HepG2 (cell line): ENCODE results near the gene TBC1D24. TPM values are rescaled to one million over a fixed set of nuclear protein-coding genes. Genes with fewer than 3 reads are reported as not detected.
A peak's percentile ranks its signal among the peaks of the same experiment; 100 is the strongest.

ENCODE experiments used
- AGO1 ChIP-seq: fragments of 200-400 bp; formaldehyde crosslinking; IDR thresholded peaks from 2 replicates; pipeline ENCODE4 v1.6.1; 2017; ENCODE audit warnings: mild to moderate bottlenecking, low read depth, low read length, moderate library complexity; ENCODE audit not compliant: poor library complexity, severe bottlenecking
- ASH2L ChIP-seq: fragments of 300-600, 200-600 bp; sonication (generic); IDR thresholded peaks from 2 replicates; pipeline ENCODE4 v1.7.0; 2017; ENCODE audit warnings: low read depth, mild to moderate bottlenecking, moderate library complexity, mixed read lengths, low read length; ENCODE audit not compliant: insufficient read length
- GABPB1 ChIP-seq: IDR thresholded peaks from 2 replicates; pipeline ENCODE4 v1.6.1; 2016; ENCODE audit warnings: mild to moderate bottlenecking, missing genetic modification reagents, moderate library complexity, missing compliant biosample characterization
- HMGXB4 ChIP-seq, 2 experiments: sonication (generic) in 1 of 2; formaldehyde crosslinking in 1 of 2; IDR thresholded peaks; 2 replicates each; pipeline versions ENCODE4 v1.4.0 to v1.6.1; 2018 to 2020; ENCODE audit warnings: missing genetic modification reagents in 2 of 2, borderline replicate concordance in 1 of 2, low read depth in 1 of 2, mild to moderate bottlenecking in 1 of 2, missing biosample characterization in 1 of 2
- HNF4G ChIP-seq, 2 experiments: sonication (generic) in 1 of 2; formaldehyde crosslinking in 1 of 2; IDR thresholded peaks; 2 replicates each; pipeline versions ENCODE4 v1.4.0 to v1.6.1; 2011 to 2020; ENCODE audit warnings: borderline replicate concordance in 2 of 2, low read depth in 2 of 2, mild to moderate bottlenecking in 2 of 2, low read length in 1 of 2, missing genetic modification reagents in 1 of 2, moderate library complexity in 1 of 2
- MAFF ChIP-seq: IDR thresholded peaks from 2 replicates; pipeline ENCODE4 v1.6.1; 2011; ENCODE audit warnings: low read depth, low read length, improper control_type of control experiment
- MAFG ChIP-seq: sonication (generic); formaldehyde crosslinking; IDR thresholded peaks from 2 replicates; pipeline ENCODE4 v1.5.1; 2020; ENCODE audit warnings: mild to moderate bottlenecking, missing genetic modification reagents
- POGZ ChIP-seq: sonication (generic); formaldehyde crosslinking; IDR thresholded peaks from 2 replicates; pipeline ENCODE4 v1.4.0; 2020; ENCODE audit warnings: mild to moderate bottlenecking, missing genetic modification reagents
- PTBP1 ChIP-seq: fragments of 200-400 bp; formaldehyde crosslinking; IDR thresholded peaks from 2 replicates; pipeline ENCODE4 v1.6.1; 2018; ENCODE audit warnings: low read length, low read depth; ENCODE audit not compliant: poor library complexity, severe bottlenecking
- SOX6 ChIP-seq, 2 experiments: fragments of 450-650 bp in 1 of 2; sonication (generic) in 1 of 2; formaldehyde crosslinking in 1 of 2; IDR thresholded peaks; 2 replicates each; pipeline versions ENCODE4 v1.4.0 to v1.6.1; 2017 to 2020; ENCODE audit warnings: antibody characterized with exemption in 1 of 2, mild to moderate bottlenecking in 1 of 2, missing genetic modification reagents in 1 of 2
- XRCC5 ChIP-seq: fragments of 200-400 bp; formaldehyde crosslinking; optimal IDR thresholded peaks from 2 replicates; pipeline ENCODE3; 2017; ENCODE audit warnings: mild to moderate bottlenecking, low read length
- ZNF281 ChIP-seq: sonication (generic); formaldehyde crosslinking; IDR thresholded peaks from 2 replicates; pipeline ENCODE4 v1.4.0; 2020; ENCODE audit warnings: missing genetic modification reagents, borderline replicate concordance
- ZNF530 ChIP-seq: sonication (generic); formaldehyde crosslinking; IDR thresholded peaks from 2 replicates; pipeline ENCODE4 v1.5.0; 2020; ENCODE audit warnings: low read depth, mild to moderate bottlenecking, missing genetic modification reagents
- ZNF563 ChIP-seq: sonication (generic); formaldehyde crosslinking; IDR thresholded peaks from 2 replicates; pipeline ENCODE4 v1.8.0; 2022; ENCODE audit warnings: mild to moderate bottlenecking, moderate library complexity, missing genetic modification reagents
- ZNF605 ChIP-seq: sonication (generic); formaldehyde crosslinking; IDR thresholded peaks from 2 replicates; pipeline ENCODE4 v1.8.0; 2022; ENCODE audit warnings: mild to moderate bottlenecking, missing genetic modification reagents
- ZNF770 ChIP-seq: sonication (generic); formaldehyde crosslinking; IDR thresholded peaks from 2 replicates; pipeline ENCODE4 v1.5.0; 2020; ENCODE audit warnings: mild to moderate bottlenecking, missing genetic modification reagents
- ZNF777 ChIP-seq: sonication (generic); formaldehyde crosslinking; IDR thresholded peaks from 2 replicates; pipeline ENCODE4 v1.4.0; 2020; ENCODE audit warnings: missing genetic modification reagents
- polyA plus RNA-seq, 8 experiments: library from polyadenylated mRNA; depleted of rRNA in 3 of 8; stranded (reverse) in 7 of 8; unstranded in 1 of 8; fragments of >200 nt; fragmentation: Illumina TruSeq in 4 of 8; extraction: Trizol in 4 of 8; gene quantifications; 2 replicates each; pipeline versions ENCODE4 v1.2.1 to v1.2.3, GENCODE V29; 2011 to 2016; ENCODE audit warnings: low read depth in 4 of 8, missing spikeins in 1 of 8, mixed read lengths in 1 of 8; ENCODE audit not compliant: insufficient read depth in 1 of 8
- total RNA-seq, 5 experiments: library from RNA; depleted of rRNA; stranded (reverse); fragments of >200 nt; fragmentation: Illumina TruSeq; extraction: Trizol; gene quantifications; 2 replicates each; pipeline ENCODE4 v1.2.3, GENCODE V29; 2016; ENCODE audit warnings: low read depth in 1 of 5

The TBC1D24 gene
- total and polyA plus RNA-seq, 2 of the 13 experiments (the other 11 are each of a cell fraction or from before 2014, with no cell fraction given) = 7.7 to 13.7 TPM

GRCh38 chr16:2520784-2521531 is 46.0 kb downstream of the TBC1D24 start (continued):
- TF ChIP-seq HNF4G (IDR thresholded peaks at IDR 0.05; ENCODE audit: borderline replicate concordance, low read depth, low read length) (no peak), HNF4G (CRISPR knock-in tag; IDR thresholded peaks at IDR 0.05; ENCODE audit: borderline replicate concordance, low read depth) (0 out of 2 replicates have a peak, but pooled peaks have one; percentile 39), MAFF (peak; percentile 68), ZNF281 (peak; percentile 55; the same call in 1 of the 2 replicates), POGZ (0 out of 2 replicates have a peak, but pooled peaks have one; percentile 13), AGO1 (peak; percentile 82), ZNF530 (CRISPR knock-in tag) (no peak), ZNF770 (0 out of 2 replicates have a peak, but pooled peaks have one; percentile 21), SOX6 (IDR thresholded peaks at IDR 0.05) (no peak), SOX6 (CRISPR knock-in tag; IDR thresholded peaks at IDR 0.05) (peak; percentile 36; the same call in 1 of the 2 replicates), ZNF605 (peak; percentile 48; the same call in 1 of the 2 replicates), HMGXB4 (CRISPR knock-in tag; IDR thresholded peaks at IDR 0.05; ENCODE audit: borderline replicate concordance in 1 of 2, low read depth in 1 of 2) (peak; percentile 43; a peak in 2 of 4 replicates), ZNF563 (CRISPR knock-in tag) (0 out of 2 replicates have a peak, but pooled peaks have one; percentile 49), ASH2L (peak; percentile 44), XRCC5 (peak; percentile 72), MAFG (peak; percentile 46; the same call in 1 of the 2 replicates), ZNF777 (CRISPR knock-in tag) (peak; percentile 70; the same call in 1 of the 2 replicates), GABPB1 (CRISPR knock-in tag) (0 out of 2 replicates have a peak, but pooled peaks have one; percentile 8), PTBP1 (no peak)
